DLD1 (cell line): ENCODE results near the gene AKAP13.
"Not testable (repeated sequence)": the region's sequence is repeated elsewhere in the genome, so short reads cannot be mapped to it uniquely, and the experiment has no call there.

Experiments used
- in situ Hi-C: cut with HindIII; loops from 2 replicates; pipeline ENCODE4 v1.10.0; 2017; ENCODE audit warnings: low sequenced_read_pairs

Gene AKAP13

GRCh38 chr15:85525755-85526154 lies 145.4 kb downstream of the AKAP13 start:
- in situ Hi-C loops = no loop called here

DNA sequence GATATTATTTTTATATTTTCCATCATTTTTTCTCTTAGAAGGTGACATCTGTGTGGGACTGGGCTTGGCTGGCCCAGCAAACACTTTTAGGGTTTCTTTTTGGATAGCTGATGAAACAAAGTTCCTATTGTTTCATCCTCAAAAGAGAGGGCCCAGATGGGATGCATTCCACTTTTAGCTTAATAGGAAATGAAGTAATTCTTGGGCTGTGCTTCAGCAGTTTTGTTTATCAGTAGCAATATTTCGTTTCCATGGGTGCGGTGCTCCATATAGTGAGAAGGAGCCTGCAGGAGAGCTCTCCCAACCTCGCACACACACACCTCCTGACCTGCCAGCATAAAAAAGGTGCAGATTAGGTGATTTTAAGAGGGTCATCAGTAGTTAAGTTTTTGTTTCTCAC lies 147.5 kb downstream of the AKAP13 start:
- in situ Hi-C loops = no loop called here

DNA sequence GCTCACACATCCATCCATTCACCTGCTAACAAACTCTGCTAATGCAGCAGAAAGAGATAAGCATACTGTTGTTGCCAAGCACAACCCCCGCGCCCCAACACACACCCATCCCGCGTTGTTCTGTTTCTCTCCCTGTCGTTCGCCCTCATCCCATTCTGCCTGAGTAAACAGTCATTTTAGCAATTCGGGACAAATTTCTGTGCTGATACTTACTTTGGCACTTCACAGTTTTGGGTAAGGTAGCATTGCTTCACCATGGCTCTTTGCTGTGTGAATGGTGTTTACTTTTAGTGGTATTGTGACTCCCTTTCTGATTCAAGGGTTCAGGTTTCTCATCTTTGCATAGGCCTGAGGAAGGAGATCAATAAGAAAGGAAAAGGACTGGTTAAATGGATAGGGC lies 149.7 kb downstream of the AKAP13 start:
- in situ Hi-C loops = no loop called here

- in situ Hi-C loops = no loop called here
Observed at GRCh38 chr15:85531083-85531482, 150.7 kb downstream of the AKAP13 start.

- in situ Hi-C loops = no loop called here
Observed at GRCh38 chr15:85532689-85533088, 152.3 kb downstream of the AKAP13 start.

DNA sequence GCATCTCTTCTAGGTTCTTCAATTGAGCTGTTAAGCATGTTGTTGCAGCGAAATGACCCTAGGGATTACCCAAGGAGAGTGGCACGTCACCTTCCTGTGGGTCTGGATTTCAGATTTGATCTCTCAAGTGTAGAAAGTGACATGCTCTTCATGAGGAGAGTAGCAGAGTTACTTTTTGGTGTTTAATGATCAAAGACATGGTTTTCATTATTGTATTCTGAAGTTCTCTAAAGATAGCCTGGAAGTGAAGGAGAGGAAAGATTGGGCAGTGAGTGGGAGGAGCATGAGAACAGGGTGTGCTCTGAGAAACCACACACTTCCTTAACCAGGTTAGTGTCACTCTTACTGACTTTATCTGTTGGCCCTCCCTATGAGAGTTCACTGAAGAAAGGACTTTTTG lies 153.6 kb downstream of the AKAP13 start:
- in situ Hi-C loops = no loop called here

DNA sequence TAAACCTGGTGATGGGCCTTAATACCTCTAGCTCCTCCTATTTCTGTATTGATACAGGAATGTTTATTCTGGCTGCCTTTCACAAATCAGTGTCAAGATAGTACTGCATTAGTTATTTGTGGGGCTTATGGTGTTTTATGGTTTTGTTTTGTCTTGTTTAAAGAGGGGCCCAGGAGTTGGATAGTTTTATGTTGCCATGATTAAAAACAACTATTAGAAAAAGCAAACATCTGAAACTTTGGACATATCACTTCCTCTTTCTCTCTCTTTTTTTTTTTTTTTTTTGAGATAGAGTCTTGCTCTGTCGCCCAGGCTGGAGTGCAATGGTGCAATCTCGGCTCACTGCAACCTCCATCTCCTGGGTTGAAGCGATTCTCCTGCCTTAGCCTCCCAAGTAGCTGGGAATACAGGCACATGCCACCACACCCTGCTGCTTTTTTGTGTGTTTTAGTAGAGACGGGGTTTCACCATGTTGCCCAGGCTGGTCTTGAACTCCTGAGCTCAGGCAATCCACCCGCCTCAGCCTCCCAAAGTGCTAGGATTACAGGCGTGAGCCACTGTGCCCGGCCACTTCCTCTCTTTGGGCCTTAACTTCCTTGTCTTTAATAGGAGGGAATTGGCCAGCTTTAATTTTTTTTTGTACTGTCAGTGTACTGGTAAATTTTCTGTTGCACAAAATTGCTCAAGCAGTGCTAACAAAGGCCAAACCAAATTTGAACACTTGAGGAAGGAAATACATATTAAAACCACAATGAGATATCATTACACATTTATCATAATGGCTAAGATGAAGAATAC lies 155.3 kb downstream of the AKAP13 start:
- in situ Hi-C loops = not testable (repeated sequence)

GRCh38 chr15:85536341-85536740 lies 155.9 kb downstream of the AKAP13 start:
- in situ Hi-C loops = no loop called here

GRCh38 chr15:85539491-85539890 lies 159.1 kb downstream of the AKAP13 start:
- in situ Hi-C loops = no loop called here

DNA sequence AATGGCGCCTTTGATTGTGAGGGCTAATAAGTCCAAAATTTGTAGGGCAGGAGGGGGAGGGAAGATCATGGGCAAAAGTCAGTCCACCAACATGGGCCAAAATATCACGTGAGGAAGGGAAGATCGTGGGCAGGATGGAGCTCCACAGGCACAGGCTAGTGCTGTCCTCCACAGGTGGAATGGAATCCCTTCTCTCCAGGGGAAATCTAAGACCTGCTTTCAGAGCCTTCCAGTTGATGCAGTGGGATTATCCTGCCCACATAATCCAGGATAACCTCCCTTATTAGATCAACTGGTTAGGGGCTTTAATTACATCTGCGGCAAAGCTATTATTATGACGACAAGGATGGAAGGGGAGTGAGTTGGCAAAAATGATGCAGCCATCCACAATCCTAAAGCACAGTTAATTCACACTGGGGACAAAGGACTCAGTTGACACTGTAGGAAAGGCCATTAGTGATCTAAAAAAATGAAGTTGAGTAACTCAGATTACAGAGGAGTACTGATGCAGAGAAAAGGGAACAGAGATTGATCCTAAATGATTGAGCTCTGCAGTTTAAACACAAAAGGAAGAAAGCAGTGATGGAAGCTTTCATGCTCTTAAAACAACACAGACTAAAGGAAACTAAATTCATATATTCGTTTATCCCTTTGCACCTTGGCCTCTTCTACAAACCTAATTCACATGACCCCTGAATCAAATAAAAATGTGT lies 159.8 kb downstream of the AKAP13 start:
- in situ Hi-C loops = no loop called here

DNA sequence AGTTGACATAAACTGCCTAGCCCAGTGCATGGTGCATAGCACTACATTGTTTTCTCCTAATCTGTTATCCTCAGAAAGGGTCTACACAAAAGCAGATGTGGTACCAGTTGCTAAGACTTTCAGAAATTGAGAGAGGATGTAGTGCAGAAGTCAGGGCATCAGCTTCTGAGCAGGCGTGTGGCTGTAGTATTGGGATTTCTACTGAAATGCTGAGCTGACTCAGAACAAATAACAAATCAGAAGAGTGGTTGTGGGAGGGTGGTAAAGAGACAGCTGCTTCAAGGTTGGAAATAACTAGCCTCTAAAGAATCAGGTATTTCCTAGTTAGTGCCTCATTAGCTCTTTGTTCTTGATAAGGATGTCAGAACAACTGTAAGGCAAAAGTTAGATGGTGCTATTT lies 161.3 kb downstream of the AKAP13 start:
- in situ Hi-C loops = no loop called here

DNA sequence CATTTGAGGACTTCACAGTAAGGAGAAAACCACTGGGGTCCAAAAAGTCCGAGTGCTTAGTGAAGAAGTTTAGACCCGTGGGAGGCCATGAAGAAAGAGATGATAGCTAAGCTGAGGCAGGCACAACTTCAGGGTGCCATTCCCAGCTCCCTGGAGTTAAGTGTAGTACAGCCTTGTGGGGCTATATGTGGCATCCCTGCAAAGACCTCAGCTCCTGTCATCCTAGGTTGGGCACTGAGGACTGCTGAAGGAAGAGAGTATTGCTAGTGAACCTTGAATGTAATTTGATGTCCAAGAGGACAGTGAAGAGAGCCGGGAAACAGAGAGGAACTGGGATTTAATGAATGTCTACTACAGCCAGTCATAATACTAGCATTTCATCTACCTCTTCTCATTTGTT lies 162.1 kb downstream of the AKAP13 start:
- in situ Hi-C loops = no loop called here

DNA sequence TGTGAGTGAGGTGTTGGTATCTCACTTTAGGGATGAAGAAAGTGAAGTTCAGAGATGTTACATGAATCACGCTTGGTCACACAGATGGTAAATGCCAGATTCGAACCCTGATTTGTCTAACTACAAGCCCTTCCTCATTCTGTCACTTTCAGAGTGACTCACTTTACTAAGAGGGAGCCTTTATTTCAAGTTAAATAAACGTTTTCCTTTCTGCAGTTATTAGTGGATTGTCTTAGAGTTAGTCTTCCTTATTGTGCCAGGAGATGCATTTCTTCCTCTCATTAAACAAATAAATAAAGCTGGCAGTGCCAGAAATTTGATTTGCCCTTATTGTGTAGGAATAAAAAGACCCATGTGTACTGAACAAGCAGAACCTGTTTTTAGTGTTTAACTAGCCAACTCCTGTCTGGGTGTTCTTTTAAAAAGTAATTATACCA lies 162.5 kb downstream of the AKAP13 start:
- in situ Hi-C loops = no loop called here

DNA sequence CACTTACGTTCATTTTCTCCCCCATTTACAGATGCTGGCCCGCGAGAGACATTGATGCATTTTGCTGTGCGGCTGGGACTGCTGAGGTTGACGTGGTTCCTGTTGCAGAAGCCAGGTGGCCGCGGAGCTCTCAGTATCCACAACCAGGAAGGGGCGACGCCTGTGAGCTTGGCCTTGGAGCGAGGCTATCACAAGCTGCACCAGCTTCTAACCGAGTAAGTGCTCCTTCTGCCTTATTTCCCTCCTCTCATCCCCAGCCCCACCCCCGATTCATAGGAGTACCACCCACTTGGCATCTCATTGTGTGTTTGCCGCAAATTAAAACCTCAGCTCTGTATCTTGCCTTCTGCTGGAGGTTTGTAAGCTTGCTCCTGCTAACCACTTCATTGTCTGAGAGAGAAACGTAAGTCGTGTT lies 163.3 kb downstream of the AKAP13 start:
- in situ Hi-C loops = no loop called here

DNA sequence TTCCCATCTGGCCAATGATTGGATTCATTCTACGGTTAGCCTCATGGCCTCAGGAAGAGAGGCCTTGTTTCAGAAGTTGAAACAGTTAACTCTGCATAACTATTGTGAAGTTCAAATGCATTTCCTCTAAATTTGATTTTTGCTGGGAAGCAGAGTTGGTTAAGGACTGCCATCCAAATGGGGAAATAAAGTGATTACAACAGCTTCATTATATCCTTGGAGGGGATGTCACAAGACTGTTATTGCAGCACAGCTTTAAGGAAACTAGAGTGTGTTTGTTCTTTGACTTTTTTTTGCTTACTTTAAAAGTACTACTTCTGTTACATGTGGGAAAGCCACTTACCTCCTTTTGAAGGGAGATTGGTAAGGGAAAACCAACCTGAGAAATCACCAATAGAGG lies 164.8 kb downstream of the AKAP13 start:
- in situ Hi-C loops = no loop called here

- in situ Hi-C loops = no loop called here
Observed at GRCh38 chr15:85545752-85546151, 165.3 kb downstream of the AKAP13 start.

GRCh38 chr15:85547386-85547785 lies 167.0 kb downstream of the AKAP13 start:
- in situ Hi-C loops = no loop called here

GRCh38 chr15:85550283-85550682 lies 169.9 kb downstream of the AKAP13 start:
- in situ Hi-C loops = no loop called here

GRCh38 chr15:85551221-85551832 lies 170.9 kb downstream of the AKAP13 start:
- in situ Hi-C loops = no loop called here

DNA sequence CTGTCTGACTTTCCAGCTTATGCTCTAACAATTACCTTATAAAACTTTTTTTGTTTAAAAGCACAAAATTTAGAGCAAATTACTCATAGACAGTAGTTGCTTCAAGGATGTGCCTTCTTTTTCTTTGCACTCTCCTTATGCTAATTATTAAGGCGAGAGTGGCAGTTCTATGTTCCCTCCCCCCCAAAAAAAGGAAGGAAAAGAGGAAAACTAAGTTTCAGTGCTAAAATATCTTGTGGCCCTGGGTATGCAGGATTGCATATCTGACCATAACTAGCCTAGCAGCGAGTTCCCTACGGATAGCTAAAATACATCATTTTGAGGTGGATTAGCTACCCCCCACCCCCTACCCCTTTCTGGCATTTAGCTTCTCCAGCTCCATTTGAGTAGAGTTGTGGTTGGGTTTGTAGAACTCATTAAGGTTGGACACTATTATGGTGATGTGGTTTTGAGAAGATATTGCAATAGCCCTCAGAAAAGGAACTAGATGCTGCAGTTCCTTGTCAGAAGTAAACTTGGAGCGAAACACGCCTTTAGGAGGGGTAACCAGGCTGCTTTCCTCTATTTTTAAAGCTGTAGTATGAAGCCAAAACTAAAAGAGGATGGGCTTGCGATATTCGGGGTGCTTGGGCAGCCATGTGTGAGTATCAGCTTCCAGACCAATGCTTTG lies 174.6 kb downstream of the AKAP13 start:
- in situ Hi-C loops = no loop called here

DNA sequence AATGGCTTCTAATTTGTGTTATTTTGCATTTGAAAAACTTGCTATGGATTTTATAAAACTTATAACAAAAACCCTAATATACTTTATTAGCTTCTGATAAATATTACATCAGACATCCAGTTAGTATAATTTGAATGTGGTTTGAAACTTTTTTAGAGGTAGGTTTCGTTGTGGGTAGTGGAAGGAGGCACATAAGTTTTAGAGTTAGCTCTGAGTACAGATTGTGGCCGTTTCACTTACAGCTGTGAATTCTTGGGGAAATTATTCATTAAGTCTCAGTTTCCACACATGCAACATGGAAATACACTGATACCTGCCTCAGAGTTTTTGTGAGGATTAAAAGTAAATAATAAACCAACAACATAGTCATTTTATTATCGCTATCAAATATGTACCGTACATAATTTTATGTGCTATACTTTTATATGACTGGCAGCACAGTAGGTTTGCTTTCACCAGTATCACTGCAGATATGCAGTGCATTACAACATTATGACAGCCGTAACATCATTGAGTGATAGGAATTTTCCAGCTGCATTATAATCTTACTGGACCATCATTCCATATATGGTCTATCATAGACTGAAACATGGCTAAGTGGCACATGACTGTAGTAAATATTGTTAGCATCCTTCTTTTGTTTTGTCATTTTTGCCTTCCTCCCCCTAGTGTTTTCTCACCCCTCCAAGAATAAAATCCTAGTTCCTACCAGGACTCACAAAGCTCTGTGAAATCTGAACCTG lies 175.6 kb downstream of the AKAP13 start:
- in situ Hi-C loops = no loop called here
